Uterus (tissue), 4 donors: ENCODE results near the gene AP2A1. TPM values are rescaled to one million over a fixed set of nuclear protein-coding genes. Genes with fewer than 3 reads are reported as not detected.

Experiments used
- DNase-seq, 2 donors: peaks; one replicate each; pipeline ENCODE4 v3.0.0-alpha.2; 2019 to 2020
- H3K27ac ChIP-seq, 2 donors: fragments of 200-600 bp; sonication (generic); 1 replicate in 1 of 2; 2 replicates in 1 of 2; pipeline ENCODE4 v1.5.1; 2016 to 2018
- H3K27me3 ChIP-seq, 2 donors: fragments of 200-600 bp; sonication (generic); one replicate each; pipeline ENCODE4 v1.5.1; 2018 to 2019; ENCODE audit warnings: control low read depth in 1 of 2
- H3K36me3 ChIP-seq, 2 donors: fragments of 200-600 bp; sonication (generic); one replicate each; pipeline ENCODE4 v1.5.1; 2019; ENCODE audit warnings: control low read depth in 1 of 2
- H3K4me1 ChIP-seq, 2 donors: fragments of 200-600 bp; sonication (generic); one replicate each; pipeline ENCODE4 v1.5.1; 2018 to 2019; ENCODE audit warnings: control low read depth in 1 of 2
- H3K4me3 ChIP-seq, 2 donors: fragments of 200-600 bp; sonication (generic); 1 replicate in 1 of 2; 2 replicates in 1 of 2; pipeline ENCODE4 v1.5.1; 2018 to 2019; ENCODE audit warnings: mild to moderate bottlenecking in 1 of 2
- H3K9me3 ChIP-seq, 2 donors: fragments of 200-600 bp; sonication (generic); one replicate each; pipeline ENCODE4 v1.5.1; 2019; ENCODE audit warnings: control low read depth in 1 of 2
- CTCF ChIP-seq, 4 experiments: fragments of 200-600 bp in 2 of 4; fragments of 450-650 bp in 2 of 4; sonication (generic) in 2 of 4; IDR thresholded peaks; one replicate each; pipeline ENCODE4 v1.5.1; 2016 to 2019; ENCODE audit warnings: antibody characterized with exemption in 4 of 4, mild to moderate bottlenecking in 2 of 4, moderate library complexity in 1 of 4
- POLR2A ChIP-seq, 2 donors: fragments of 450-650 bp; IDR thresholded peaks; one replicate each; pipeline ENCODE4 v1.6.1; 2016; ENCODE audit warnings: antibody characterized with exemption in 2 of 2, mild to moderate bottlenecking in 1 of 2, moderate library complexity in 1 of 2
- intact Hi-C: fragments of 100-400 bp; cut with DNase I; formaldehyde crosslinking; loops from one replicate; pipeline ENCODE4 v1.15.1; 2023; ENCODE audit warnings: low total_unique reads
- total RNA-seq, 4 donors: library from RNA; depleted of rRNA in 3 of 4; stranded (reverse); fragments of >200 nt in 3 of 4; gene quantifications; one replicate each; pipeline versions ENCODE4 v1.1.0 to v1.2.4, GENCODE V29; 2014 to 2023
- donor health status: DM: yes; HTN: yes; CAD: no.

AP2A1 gene
- total RNA-seq, 4 donors from 2014 or later, result 47.1 to 114 (median 54.7) TPM

GRCh38 chr19:49811328-49811727 is 44.5 kb downstream of the AP2A1 start:
- TF ChIP-seq POLR2A (IDR thresholded peaks at IDR 0.05) (no peak), CTCF (IDR thresholded peaks at IDR 0.05) (no peak)
- no peaks in the 10 kb centered on the region for H3K9me3 ChIP-seq
- no peaks in the 10 kb centered on the region for H3K27me3 ChIP-seq
- H3K4me3 ChIP-seq, result no peak overlapping the region
- intact Hi-C loops, result no loop called here
- peaks cover 0 to 4% of the 10 kb centered on the region in 2 donors for H3K4me1 ChIP-seq
- no peak for DNase-seq
- no peaks in the 10 kb centered on the region for H3K36me3 ChIP-seq
- H3K27ac ChIP-seq, result no peak overlapping the region

GRCh38 chr19:49812452-49812996 is 45.7 kb downstream of the AP2A1 start:
- no peak for TF ChIP-seq CTCF (IDR thresholded peaks at IDR 0.05)
- TF ChIP-seq POLR2A (IDR thresholded peaks at IDR 0.05), result no peak
- Histone ChIP-seq H3K4me3 (peak overlapping the region; percentile 65 to 70), H3K27ac (peak overlapping the region; percentile 92 to 97), H3K4me1 (peaks cover 0 to 4% of the 10 kb centered on the region in 2 donors), H3K9me3 (no peaks in the 10 kb centered on the region), H3K36me3 (no peaks in the 10 kb centered on the region), H3K27me3 (no peaks in the 10 kb centered on the region)
- DNase-seq, result no peak
- intact Hi-C loops, result no loop called here

GRCh38 chr19:49812997-49813861 is 46.4 kb downstream of the AP2A1 start, which contains the start of gene FUZ:
Gene FUZ, minus strand, starts transcription at chr19:49813292. Its CDS starts 186 bp downstream, at chr19:49813106.
- DNase-seq, result peak; percentile 93 to 98
- Histone ChIP-seq H3K4me1 (peaks cover 0 to 4% of the 10 kb centered on the region in 2 donors), H3K27ac (peak within 1 kb of the TSS; percentile 92 to 97), H3K36me3 (no peaks in the 10 kb centered on the region), H3K27me3 (no peaks in the 10 kb centered on the region), H3K4me3 (peak within 1 kb of the TSS; percentile 65 to 70), H3K9me3 (no peaks in the 10 kb centered on the region)
- intact Hi-C loops, result no loop called here
- TF ChIP-seq POLR2A (IDR thresholded peaks at IDR 0.05) (peak; percentile 6 to 37), CTCF (IDR thresholded peaks at IDR 0.05) (peak; percentile 38 to 65 (median 54))

GRCh38 chr19:49814010-49814409 is 47.2 kb downstream of the AP2A1 start:
- intact Hi-C loops, result no loop called here
- TF ChIP-seq CTCF (IDR thresholded peaks at IDR 0.05), result no peak
- TF ChIP-seq POLR2A (IDR thresholded peaks at IDR 0.05), result no peak
- Histone ChIP-seq H3K36me3 (no peaks in the 10 kb centered on the region), H3K4me1 (peaks cover 0 to 10% of the 10 kb centered on the region in 2 donors), H3K9me3 (no peaks in the 10 kb centered on the region), H3K27me3 (no peaks in the 10 kb centered on the region), H3K4me3 (peak overlapping the region; percentile 65 to 70), H3K27ac (peak overlapping the region; percentile 92 to 97)
- DNase-seq, result no peak

GRCh38 chr19:49816590-49816989 is 49.8 kb downstream of the AP2A1 start:
- DNase-seq, result no peak
- TF ChIP-seq POLR2A (IDR thresholded peaks at IDR 0.05) (no peak), CTCF (IDR thresholded peaks at IDR 0.05) (no peak)
- H3K9me3 ChIP-seq, result no peaks in the 10 kb centered on the region
- intact Hi-C loops, result no loop called here
- no peaks in the 10 kb centered on the region for H3K36me3 ChIP-seq
- peak overlapping the region; percentile 23 to 98 for H3K4me3 ChIP-seq
- no peaks in the 10 kb centered on the region for H3K27me3 ChIP-seq
- peak overlapping the region; percentile 98 to 99 for H3K27ac ChIP-seq
- peaks cover 0 to 10% of the 10 kb centered on the region in 2 donors for H3K4me1 ChIP-seq
